Activated T-cell treated with anti-CD3 and anti-CD28 coated beads, Interleukin-2, amount 50 U/mL, for 1 hour (primary cell): ENCODE data around the gene UGT1A10.

Source experiments
- DNase-seq: peaks from one replicate; pipeline ENCODE4 v3.0.0-alpha.2; 2020

The UGT1A10 gene

GRCh38 chr2:233789554-233789953 is 153.3 kb downstream of the UGT1A10 start:
- no peak for DNase-seq

DNA sequence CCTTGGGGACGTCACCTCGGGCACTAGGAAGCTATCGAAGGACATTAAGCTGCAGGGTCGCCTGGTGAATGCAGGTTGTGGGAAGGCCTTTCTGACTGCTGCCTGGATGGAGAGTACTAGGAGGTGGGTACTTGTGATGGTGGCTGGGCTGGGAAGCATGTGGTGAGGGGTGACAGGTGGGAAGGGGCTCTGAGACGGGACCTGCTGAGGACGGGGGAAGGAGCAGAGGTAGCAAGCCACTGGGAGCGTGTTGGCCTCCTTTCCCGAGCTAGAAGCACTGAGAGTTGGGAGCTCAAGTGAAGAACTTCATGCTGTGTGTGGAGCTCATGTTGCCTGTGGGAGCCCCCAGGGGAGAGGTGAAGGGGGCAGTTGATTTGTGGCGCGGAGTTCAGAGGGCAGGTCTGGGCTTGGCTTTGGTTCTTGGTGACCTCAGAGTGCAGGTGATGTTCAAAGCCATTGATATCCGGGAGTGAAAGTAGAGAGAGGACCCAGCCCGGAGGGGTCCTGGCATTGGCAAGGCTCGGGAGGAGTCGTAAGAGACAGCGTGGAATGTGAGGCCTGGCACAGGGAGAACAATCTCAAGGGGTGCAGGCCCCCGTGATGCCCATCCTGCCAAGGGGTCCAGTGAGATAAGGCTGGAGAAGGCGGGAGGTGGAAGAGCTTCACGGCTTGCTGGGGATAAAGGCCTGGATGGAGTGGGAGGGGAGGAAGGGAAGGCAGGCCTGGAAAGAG is 155.1 kb downstream of the UGT1A10 start:
- DNase-seq = no peak

GRCh38 chr2:233791883-233792329 is 155.7 kb downstream of the UGT1A10 start:
- no peak for DNase-seq

GRCh38 chr2:233792720-233793119 is 156.5 kb downstream of the UGT1A10 start:
- DNase-seq = no peak

DNA sequence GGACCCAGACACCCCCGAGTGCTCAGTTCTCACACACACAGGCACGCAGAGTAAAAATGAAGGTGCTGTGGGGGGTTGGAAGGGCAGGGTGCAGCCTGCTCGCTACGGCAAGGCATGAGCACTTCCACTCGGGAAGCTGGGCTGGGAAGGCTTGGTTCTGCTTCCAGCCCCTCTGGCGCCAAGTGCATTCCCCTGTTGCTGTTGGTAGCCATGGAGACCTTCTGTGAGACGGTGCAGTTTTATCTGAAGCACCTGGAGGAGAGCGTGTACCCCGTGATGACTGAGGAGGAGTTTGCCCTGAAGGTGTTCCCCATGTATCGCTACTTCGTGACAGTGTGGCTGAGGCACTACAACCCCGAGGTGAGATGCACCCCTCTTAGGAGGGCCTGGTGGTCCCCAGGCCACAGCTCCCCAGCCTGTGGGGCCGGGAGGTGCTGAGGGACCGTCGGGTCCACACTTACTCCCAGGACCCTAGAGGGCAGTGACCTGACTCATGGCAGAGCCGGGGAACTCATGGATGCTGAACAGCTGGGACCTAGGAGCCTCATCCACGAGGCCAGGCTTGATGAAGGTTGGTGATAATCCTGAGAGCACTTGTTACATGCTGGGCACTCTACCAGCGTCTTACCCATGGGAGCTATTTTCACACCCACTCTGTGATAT is 157.3 kb downstream of the UGT1A10 start:
- DNase-seq = no peak

GRCh38 chr2:233794128-233794658 is 157.9 kb downstream of the UGT1A10 start:
- DNase-seq = no peak

DNA sequence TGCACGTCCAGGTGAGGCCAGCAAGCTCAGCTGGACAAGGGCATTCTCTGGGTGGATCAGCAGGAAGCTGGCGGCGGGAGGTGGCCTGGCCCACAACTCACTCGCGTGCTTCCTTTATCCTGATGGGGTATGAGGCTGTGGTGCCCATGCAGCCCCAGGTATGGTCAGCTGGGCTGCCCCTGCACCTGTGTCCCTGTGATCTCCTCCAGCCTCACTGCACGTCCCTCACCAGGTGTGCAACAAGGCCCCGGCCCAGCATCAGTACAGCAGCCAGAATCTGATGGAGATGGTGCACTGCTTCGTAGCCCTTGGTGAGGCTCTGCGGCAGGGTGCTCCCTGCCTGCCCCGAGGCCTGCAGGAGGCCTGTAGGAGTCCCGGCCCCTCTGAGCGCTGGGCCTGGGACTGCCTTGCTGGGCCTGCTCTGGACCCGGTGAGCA is 159.5 kb downstream of the UGT1A10 start:
- no peak for DNase-seq

GRCh38 chr2:233796254-233796653 is 160.0 kb downstream of the UGT1A10 start:
- DNase-seq = no peak

DNA sequence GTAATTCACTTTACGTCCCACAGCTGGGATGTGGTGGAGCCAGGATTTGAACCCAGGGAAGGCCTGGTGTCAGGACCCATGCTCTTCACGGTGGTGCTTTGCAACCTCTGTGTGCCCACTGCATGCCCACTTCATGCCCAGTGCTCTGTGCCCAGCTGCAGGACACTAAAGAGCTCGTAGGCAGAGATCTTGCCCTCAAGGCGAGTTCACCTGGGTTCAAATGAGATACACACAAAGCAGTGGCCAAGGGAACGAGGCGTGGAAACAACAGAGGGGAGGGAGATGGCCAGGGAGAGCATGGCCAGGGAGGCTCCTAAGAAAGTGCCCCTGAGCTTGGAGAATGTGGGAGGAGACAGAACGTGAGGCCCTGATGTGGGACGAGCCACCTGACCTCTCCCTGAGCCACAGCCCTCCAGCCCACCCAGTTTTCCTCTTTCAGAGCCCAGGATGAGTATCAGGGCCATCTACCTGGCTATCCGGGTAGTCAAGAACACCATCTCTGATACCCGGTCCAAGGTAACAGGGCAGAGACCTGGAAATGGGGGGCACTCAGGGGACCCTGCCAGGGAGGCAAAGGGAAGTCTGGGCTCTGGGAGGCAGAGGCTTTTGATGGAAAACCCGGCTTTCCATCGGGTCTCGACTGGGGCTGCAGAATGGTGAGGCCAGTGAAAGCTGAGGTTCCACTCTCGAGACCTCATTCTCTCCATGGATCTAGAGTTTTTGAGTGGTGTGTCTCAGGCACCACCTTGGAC is 162.3 kb downstream of the UGT1A10 start:
- no peak for DNase-seq

GRCh38 chr2:233799087-233799665 is 162.9 kb downstream of the UGT1A10 start:
- DNase-seq = no peak

- no peak for DNase-seq
These were observed 163.5 kb downstream of the UGT1A10 start for GRCh38 chr2:233799716-233800115.

GRCh38 chr2:233800208-233800607 is 164.0 kb downstream of the UGT1A10 start:
- no peak for DNase-seq

DNA sequence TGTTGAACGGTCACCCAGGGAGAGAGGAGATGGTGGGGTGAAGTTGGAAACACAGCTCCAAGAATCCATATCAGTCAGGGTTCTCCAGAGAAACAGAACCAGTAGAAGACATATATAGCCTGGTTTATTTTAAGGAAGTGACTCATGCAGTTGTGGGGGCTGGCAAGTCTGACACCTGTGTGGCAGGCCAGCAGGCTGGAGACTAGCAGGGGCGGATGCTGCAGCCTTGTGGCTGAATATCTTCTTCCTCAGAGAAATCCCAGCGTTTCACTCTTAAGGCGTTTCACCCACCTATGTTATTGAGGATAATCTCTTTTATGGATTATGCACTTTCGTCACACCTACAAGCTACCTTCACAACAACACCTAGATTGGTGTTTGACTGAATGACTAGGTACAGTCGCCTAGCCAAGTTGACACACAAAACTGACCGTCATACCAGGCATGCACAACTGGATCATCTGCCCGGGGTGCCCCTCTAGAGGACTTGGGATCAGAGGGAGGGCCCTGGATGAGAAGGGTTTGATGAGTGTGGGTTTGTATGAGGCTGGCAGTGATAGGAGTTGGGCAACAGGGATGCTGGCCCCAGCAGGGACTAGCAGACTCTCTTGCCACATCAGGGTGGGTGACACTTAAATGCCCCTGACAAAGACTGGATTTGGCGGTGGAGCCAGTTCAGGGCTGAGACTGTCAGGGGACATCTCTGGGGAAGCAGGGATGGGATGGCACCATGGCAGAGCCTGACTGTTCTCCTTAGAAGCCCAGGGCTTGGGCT is 165.3 kb downstream of the UGT1A10 start:
- DNase-seq = no peak

- no peak for DNase-seq
These were observed 166.0 kb downstream of the UGT1A10 start for GRCh38 chr2:233802132-233802815.

- DNase-seq = no peak
These were observed 167.2 kb downstream of the UGT1A10 start for GRCh38 chr2:233803292-233803911.

DNA sequence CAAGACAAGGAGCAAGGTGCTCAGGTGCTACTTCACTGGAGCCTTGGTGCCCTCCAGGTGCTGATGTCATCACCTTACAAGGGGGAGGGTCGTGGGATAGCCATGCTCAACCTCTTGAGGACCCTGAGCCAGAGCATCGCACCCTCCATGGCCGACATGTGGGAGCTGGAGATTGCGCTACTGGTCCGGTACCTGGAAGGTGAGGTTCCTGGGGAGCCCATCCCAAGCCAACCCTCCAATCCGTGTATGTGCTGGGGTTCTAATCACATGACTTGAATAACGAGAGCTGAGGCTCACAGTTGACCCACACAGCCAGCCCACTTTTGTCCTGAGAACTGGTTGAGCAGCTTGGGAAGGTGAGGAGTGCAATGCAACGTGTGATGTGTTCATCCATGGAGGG is 167.7 kb downstream of the UGT1A10 start:
- DNase-seq = no peak

DNA sequence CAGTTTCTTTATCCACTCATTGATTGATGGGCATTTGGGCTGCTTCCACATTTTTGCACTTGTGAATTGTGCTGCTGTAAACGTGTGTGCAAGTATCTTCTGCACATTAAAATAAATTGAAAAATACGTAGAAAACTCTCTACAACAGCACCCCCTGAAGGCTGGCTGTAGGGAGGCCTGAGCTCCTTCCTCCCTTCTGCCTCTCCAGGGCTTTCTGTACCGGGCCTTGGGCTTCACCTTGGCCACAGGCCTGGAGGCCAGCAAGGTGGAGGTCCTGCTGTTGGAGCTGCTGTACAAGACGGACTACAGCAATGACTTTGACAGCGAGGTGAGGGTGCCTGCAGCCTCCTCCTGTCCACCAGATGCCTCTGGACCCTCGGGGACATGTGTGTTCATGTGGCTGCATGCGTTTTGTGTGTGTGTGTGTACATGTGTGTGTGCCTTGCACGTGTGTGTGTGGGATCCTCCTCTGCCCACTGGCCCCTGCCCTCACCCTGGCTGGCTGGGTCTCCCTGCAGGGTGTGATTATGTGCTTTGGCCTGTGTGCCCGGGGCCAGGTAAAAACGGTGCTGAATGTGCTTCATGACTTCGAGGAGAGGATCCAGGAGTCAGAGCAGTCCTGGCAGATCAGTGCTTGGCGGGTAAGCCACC is 171.1 kb downstream of the UGT1A10 start:
- no peak for DNase-seq

DNA sequence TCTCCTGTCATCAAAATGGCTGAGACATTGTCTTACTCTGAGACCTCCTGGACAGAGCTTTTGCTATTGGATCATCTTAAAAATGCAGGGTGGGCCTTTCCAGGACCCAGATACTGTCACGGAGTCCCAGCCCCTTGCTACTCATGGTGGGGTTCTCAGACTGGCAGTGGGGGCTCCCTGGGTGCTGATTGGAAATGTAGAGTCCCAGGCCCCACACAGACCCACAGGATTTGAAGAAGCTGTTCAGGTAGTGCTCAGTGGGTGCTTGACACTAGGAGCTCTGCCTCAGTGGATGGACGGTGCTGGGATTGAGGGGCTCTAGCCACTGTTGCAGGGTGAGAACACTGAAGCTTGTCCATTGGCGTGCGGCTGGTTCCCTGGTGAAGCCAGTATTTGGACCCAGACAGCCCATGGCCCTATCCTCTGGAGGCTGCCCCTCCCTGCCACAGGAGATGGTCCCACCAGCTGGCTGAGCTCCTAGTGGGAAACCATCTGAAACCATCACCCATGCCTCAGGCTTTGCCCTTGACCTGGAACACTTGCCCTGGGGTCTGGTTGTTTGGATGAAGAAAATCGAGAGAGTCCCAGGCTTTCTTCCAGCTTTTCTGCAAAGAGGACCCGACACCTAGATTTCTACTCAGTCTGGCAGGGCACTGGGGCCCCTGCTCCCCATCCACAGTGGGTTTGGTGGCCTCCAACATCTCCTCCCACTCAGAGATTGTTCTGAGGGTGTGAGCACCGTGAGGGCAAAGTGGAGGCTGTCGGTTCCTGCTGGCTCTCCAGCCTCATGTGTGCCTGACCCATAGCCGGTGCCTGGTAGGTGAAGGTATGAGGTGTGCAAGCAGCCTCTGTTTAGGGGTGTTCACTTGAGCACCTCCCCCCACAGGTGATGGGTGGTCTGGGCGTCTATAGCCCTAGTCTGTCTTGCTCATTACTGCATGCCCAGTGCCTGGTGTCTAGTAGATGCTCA is 172.0 kb downstream of the UGT1A10 start:
- DNase-seq = no peak

- no peak for DNase-seq
These were observed 174.1 kb downstream of the UGT1A10 start for GRCh38 chr2:233810385-233810784.
